PC-3 (cell line): ENCODE measurements around the gene APOF. TPM values are rescaled to one million over a fixed set of nuclear protein-coding genes. Genes with fewer than 3 reads are reported as not detected.
A peak's percentile ranks its signal among the peaks of the same experiment; 100 is the strongest.
"Not testable (repeated sequence)": the region's sequence is repeated elsewhere in the genome, so short reads cannot be mapped to it uniquely, and the experiment has no call there.

Experiments
- ATAC-seq: fragments of 200-7000 bp; cut with Tn5 transposase; 2 replicates; pipeline ENCODE4 v1.9.1; 2020; ENCODE audit warnings: mild to moderate bottlenecking, moderate library complexity
- BruUV-seq: library from RNA; stranded (reverse); fragments of 400-500 nt; replicated peaks from 2 replicates; lab custom pipeline; 2021; lab: Mats Ljungman, UMichigan
- CTCF ChIA-PET: fragments of 300-600 bp; sonication (Branson Sonifier 250); formaldehyde crosslinking; loops from one replicate; lab custom pipeline; 2022; ENCODE audit warnings: antibody characterized with exemption; lab: Charles Lee
- POLR2A ChIA-PET: fragments of 300-600 bp; sonication (Branson Sonifier 250); formaldehyde crosslinking; loops from one replicate; lab custom pipeline; 2022; ENCODE audit warnings: antibody characterized with exemption; ENCODE audit not compliant: unreplicated experiment; lab: Charles Lee
- DNase-seq: peaks from one replicate; pipeline ENCODE4 v3.0.0-alpha.2; 2015
- H2AFZ ChIP-seq: fragments of 300-600 bp; sonication (generic); 2 replicates; pipeline ENCODE4 v1.6.0; 2016; ENCODE audit warnings: antibody characterized with exemption, low read length
- H3F3A ChIP-seq: fragments of 300-600 bp; sonication (generic); one replicate; pipeline ENCODE4 v1.6.0; 2017; ENCODE audit warnings: antibody characterized with exemption, low read length, control low read depth, mild to moderate bottlenecking; ENCODE audit not compliant: unreplicated experiment
- H3K27ac ChIP-seq: fragments of 300-600 bp; sonication (generic); 2 replicates; pipeline ENCODE4 v1.5.1; 2016; ENCODE audit warnings: mild to moderate bottlenecking, low read length
- H3K27me3 ChIP-seq: fragments of 300-600 bp; sonication (generic); 2 replicates; pipeline ENCODE4 v1.6.1; 2016; ENCODE audit warnings: low read length, mixed read lengths
- H3K36me3 ChIP-seq: fragments of 300-600 bp; sonication (generic); 2 replicates; pipeline ENCODE4 v1.6.1; 2016; ENCODE audit warnings: low read depth, mixed run types, low read length, mixed read lengths
- H3K4me1 ChIP-seq: fragments of 300-600 bp; sonication (generic); 2 replicates; pipeline ENCODE4 v1.5.1; 2016; ENCODE audit warnings: low read length; ENCODE audit not compliant: insufficient read depth
- H3K4me2 ChIP-seq: fragments of 300-600 bp; sonication (generic); 2 replicates; pipeline ENCODE4 v1.6.0; 2016; ENCODE audit warnings: low read length
- H3K4me3 ChIP-seq: fragments of 300-600 bp; sonication (generic); 2 replicates; pipeline ENCODE4 v1.5.1; 2016; ENCODE audit warnings: mild to moderate bottlenecking, low read length, mixed read lengths
- H3K79me2 ChIP-seq: fragments of 300-600 bp; sonication (generic); 2 replicates; pipeline ENCODE4 v1.6.1; 2017; ENCODE audit warnings: low read length, mixed read lengths
- H3K9ac ChIP-seq: fragments of 300-600 bp; sonication (generic); 2 replicates; pipeline ENCODE4 v1.6.0; 2016; ENCODE audit warnings: mild to moderate bottlenecking, low read length
- H3K9me2 ChIP-seq: fragments of 300-600 bp; sonication (generic); replicated peaks from 2 replicates; pipeline ENCODE4 v1.6.1; 2016; ENCODE audit warnings: mixed run types, low read length, mixed read lengths
- H3K9me3 ChIP-seq: fragments of 300-600 bp; sonication (generic); 2 replicates; pipeline ENCODE4 v1.6.1; 2016; ENCODE audit warnings: low read length, mixed read lengths
- H4K20me1 ChIP-seq: fragments of 300-600 bp; sonication (generic); 2 replicates; pipeline ENCODE4 v1.6.1; 2016; ENCODE audit warnings: low read length, mixed read lengths
- CTCF ChIP-seq: fragments of 300-600 bp; sonication (generic); conservative IDR thresholded peaks from 2 replicates; pipeline ENCODE4 v1.5.1; 2017; ENCODE audit warnings: antibody characterized with exemption, low read depth, mild to moderate bottlenecking, low read length
- EZH2 ChIP-seq: fragments of 300-600 bp; sonication (generic); IDR thresholded peaks from one replicate; pipeline ENCODE4 v1.6.1; 2017; ENCODE audit warnings: antibody characterized with exemption, mild to moderate bottlenecking, low read length; ENCODE audit not compliant: unreplicated experiment
- EZH2phosphoT487 ChIP-seq: fragments of 300-600 bp; sonication (generic); IDR thresholded peaks from 2 replicates; pipeline ENCODE4 v1.6.1; 2018; ENCODE audit warnings: mild to moderate bottlenecking, antibody characterized with exemption, low read length, borderline replicate concordance
- intact Hi-C: fragments of 100-400 bp; cut with micrococcal nuclease; formaldehyde crosslinking; loops from 2 replicates; pipeline ENCODE4 v1.9.0; 2023
- total RNA-seq: library from RNA; depleted of rRNA; stranded (reverse); fragments of >200 nt; gene quantifications from 2 replicates; pipeline ENCODE4 v1.2.3, GENCODE V29; 2014

The APOF gene
- total RNA-seq, 1 experiment from 2014 or later, result not detected

DNA sequence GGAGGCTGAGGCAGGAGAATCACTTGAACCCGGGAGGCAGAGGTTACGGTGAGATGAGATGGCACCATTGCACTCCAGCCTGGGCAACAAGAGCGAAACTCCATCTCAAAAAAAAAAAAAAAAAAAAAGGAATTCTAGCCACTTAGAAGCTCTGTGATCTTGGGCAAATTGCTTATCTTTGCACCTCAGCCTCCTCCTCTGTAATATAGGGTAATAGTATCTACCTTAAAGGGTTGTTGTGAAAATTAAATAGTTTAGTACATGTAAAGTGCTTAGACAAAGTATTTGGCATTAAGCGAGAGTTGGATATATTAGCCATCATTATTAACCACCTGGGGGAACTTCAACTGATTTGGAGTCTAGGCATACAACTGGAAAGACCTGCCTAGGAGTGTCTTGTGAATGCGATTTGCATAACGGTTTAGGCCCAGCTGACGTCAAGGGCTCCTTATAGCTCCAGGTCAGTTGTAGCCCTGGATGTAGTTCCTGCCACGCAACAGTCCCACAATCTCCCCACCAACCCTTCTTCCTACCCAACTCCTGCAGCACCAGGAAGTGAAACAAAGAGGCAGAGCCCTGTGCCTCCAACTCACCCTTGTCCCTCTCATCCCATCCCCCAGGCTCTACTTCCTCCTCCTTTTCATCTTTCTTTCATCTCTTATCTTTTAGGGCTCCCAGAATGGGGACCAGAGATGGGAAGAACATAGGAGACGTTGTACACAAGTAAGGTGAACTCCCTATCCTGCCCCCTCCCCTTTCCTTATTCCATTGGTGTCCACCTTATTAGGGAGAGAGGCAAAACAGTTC lies 26.1 kb downstream of the APOF start:
- H3K4me1 ChIP-seq, result peaks cover 39% of the 10 kb centered on the region
- H4K20me1 ChIP-seq, result no peaks in the 10 kb centered on the region
- H2AFZ ChIP-seq, result no peak overlapping the region
- H3K9ac ChIP-seq, result no peak overlapping the region
- H3K27ac ChIP-seq, result no peak overlapping the region
- no peak overlapping the region for H3K4me2 ChIP-seq
- no TSS peak for BruUV-seq
- H3K4me3 ChIP-seq, result no peak overlapping the region
- no peaks in the 10 kb centered on the region for H3K9me3 ChIP-seq
- no peak for ATAC-seq
- H3F3A ChIP-seq, result no peaks in the 10 kb centered on the region
- H3K9me2 ChIP-seq, result no peaks in the 10 kb centered on the region
- ChIA-PET CTCF (interaction anchor here (0.6 kb wide), 1 partner anchor 15 kb away, joined by 3 read pairs; no protein-coding TSS in a partner anchor), POLR2A (no interaction called here)
- H3K79me2 ChIP-seq, result no peaks in the 10 kb centered on the region
- no peak for DNase-seq
- intact Hi-C loops, result no loop called here
- H3K36me3 ChIP-seq, result no peaks in the 10 kb centered on the region
- TF ChIP-seq EZH2 (no peak), EZH2phosphoT487 (no peak), CTCF (no peak)
- H3K27me3 ChIP-seq, result no peaks in the 10 kb centered on the region

GRCh38 chr12:56335527-56335926 lies 27.1 kb downstream of the APOF start:
- H3K27me3 ChIP-seq, ATAC-seq, H3K4me2 ChIP-seq, DNase-seq, H3K9me3 ChIP-seq, H3K4me3 ChIP-seq, H3K36me3 ChIP-seq, H2AFZ ChIP-seq, H3K9ac ChIP-seq, BruUV-seq, H3K9me2 ChIP-seq, H3K27ac ChIP-seq, intact Hi-C loops, H3K79me2 ChIP-seq, H3F3A ChIP-seq, H4K20me1 ChIP-seq: not testable (repeated sequence)
- CTCF ChIA-PET, result interaction anchor here (0.6 kb wide), 1 partner anchor 39 kb away, joined by 6 read pairs; no protein-coding TSS in a partner anchor
- H3K4me1 ChIP-seq, result peaks cover 39% of the 10 kb centered on the region
- POLR2A ChIA-PET, result interaction anchor here (0.6 kb wide), 1 partner anchor 16 kb away, joined by 3 read pairs; no protein-coding TSS in a partner anchor

DNA sequence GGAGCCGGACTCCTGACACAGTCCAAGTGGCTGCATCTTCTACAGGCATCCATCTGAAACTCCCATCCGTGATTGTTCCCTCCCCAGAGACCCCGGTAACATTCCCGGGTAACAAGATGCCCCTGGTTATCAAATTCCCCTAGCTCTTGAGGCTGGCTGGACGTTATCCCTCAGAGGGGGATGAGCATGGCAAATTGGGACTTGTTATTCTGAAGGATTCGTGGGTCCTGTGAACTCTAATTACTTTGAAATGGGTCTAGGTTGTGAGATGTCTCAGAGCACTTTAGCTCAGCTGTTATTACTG lies 28.2 kb downstream of the APOF start:
- H4K20me1 ChIP-seq, result no peaks in the 10 kb centered on the region
- H3F3A ChIP-seq, result no peaks in the 10 kb centered on the region
- H3K36me3 ChIP-seq, result no peaks in the 10 kb centered on the region
- H3K27me3 ChIP-seq, result no peaks in the 10 kb centered on the region
- H3K9me2 ChIP-seq, result no peaks in the 10 kb centered on the region
- DNase-seq (no peak), ATAC-seq (no peak)
- ChIA-PET CTCF (no interaction called here), POLR2A (no interaction called here)
- no peaks in the 10 kb centered on the region for H3K79me2 ChIP-seq
- TF ChIP-seq EZH2 (no peak), CTCF (no peak), EZH2phosphoT487 (no peak)
- peak overlapping the region; percentile 92 for H3K27ac ChIP-seq
- peaks cover 37% of the 10 kb centered on the region for H3K4me1 ChIP-seq
- intact Hi-C loops, result loop anchor here (1.0 kb wide), 1 partner anchor 130 kb away; no protein-coding TSS in a partner anchor
- BruUV-seq, result TSS peak; percentile 98
- H3K9me3 ChIP-seq, result no peaks in the 10 kb centered on the region
- H3K9ac ChIP-seq, result peak overlapping the region; percentile 91
- H3K4me3 ChIP-seq, result peak overlapping the region; percentile 72
- peak overlapping the region; percentile 93 for H3K4me2 ChIP-seq
- peak overlapping the region; percentile 99 for H2AFZ ChIP-seq
